ENCODE data around the gene C10orf62.
A peak's percentile ranks its signal among the peaks of the same experiment; 100 is the strongest.
"Not testable (repeated sequence)": the region's sequence is repeated elsewhere in the genome, so short reads cannot be mapped to it uniquely, and the experiment has no call there.

Gene C10orf62, protein sequence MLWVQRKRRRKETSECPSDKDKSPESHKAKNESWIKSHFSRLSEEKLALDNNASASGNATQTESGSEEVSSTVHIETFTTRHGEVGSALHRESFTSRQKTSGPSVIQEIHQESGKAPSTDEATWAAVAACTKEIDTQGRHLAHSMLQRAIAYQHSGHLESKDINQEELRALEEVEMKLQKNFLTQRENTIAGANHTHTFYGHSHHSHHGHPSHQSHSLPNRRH

DNA sequence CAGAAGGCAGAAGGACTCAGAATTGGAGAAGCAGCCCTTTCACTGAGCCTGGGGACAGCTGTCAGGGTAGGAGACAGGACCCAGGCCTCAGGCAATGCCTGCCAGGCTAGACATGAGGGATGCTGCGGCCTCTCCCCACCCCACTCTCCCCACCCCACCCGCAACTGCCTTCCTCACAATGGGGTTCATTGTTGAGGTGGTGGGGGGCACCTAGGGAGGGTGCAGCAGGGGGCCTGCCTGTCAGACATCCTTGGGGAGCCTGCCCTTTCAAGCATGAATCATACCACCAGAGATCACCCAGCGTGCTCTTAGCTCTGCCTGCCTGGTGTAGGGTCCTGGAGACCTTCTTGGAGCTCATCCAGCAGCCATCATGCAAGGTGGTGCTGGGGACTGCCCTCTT, at the start of gene C10orf62:
Gene C10orf62 (plus strand): TSS at position 243 of the 400 bp plus-strand sequence. CDS start 177 bp downstream, outside the sequence.
- DNase-seq (ENCODE audit: low read depth in 1 of 2, low spot score in 1 of 2) = no peak

GRCh38 chr10:97540669-97541500, 48.6 kb upstream of the C10orf62 start:
- no peak for DNase-seq (ENCODE audit: low read depth in 1 of 2, low spot score in 1 of 2)

- DNase-seq (ENCODE audit: low read depth in 1 of 2, low spot score in 1 of 2) = no peak
These were observed 47.1 kb upstream of the C10orf62 start for GRCh38 chr10:97542169-97543024.

- DNase-seq (ENCODE audit: low read depth in 1 of 2, low spot score in 1 of 2) = peak in 1 of 2 donors; percentile 13
These were observed 46.4 kb upstream of the C10orf62 start for GRCh38 chr10:97543025-97543546.

DNA sequence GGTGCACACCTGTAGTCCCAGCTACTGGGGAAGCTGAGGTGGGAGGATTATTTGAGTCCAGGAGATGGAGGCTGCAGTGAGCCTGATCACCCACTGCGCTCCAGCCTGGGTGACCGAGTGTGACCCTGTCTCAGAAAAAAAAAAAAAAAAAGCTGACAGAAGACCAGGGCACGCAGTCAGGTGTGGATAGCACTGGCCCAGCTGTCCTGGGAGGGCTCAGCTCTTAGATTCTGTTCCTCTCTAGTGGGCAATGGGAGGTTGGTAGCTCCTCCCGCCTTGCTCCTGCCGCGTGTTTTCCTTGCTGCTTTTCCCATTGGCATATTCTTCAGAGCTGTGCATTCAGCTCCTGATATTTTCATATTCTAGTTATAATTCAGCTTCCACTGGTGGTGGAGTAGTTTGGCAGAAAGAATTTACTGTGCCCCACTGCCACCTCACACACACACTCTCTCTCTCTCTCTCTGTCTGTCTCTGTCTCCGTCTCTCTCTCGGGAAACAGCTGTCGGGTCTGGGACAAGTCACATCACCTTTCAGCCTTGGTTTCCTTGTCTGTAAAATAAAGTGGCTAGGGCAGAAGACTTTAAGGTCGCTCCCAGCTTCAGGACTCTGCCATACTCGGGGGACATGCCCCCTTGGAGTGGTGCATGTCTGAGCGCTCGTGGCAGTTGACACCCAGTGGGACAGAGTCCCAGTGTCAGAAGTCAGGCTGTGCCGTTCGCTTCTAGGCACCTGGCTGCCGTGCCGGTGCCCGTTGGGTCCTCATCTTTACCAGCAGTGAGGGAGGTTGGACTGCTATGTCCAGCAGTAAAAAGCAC, 42.9 kb upstream of the C10orf62 start:
- no peak for DNase-seq (ENCODE audit: low read depth in 1 of 2, low spot score in 1 of 2)

DNA sequence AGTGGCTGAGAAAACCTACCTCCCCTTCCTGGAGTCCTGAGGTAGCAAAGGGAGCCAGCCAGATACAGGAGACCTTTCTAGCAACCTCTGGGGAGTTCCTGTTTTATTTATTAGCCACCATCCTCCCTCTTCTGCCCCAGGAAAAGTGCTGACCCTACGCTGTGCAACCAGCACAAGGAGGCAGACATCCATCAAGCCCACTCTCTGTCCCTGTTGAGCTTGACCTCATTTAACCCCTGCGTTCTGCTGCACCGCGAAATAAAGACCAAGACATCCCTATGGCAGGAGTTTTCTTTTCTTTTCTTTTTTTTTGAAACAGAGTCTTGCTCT, 42.3 kb upstream of the C10orf62 start:
- DNase-seq (ENCODE audit: low read depth in 1 of 2, low spot score in 1 of 2) = no peak

DNA sequence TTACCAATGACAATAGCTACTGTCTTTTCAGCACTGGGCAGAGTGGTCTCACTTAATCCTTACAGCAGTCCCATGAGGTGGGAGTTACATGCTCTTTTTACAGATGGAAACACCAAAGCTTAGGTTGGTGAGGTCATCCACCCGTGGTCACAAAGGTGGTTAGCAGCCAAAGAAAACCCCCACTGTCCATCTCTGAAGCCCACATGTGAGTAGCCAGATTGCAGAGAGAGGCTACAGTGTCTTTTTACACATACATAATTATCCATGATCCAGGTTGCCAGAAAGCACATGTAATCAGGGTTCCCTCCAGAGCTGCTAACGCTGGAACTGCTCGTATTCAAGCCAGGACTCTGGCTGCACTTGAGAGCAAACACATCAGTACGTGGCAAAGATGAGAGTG, 41.6 kb upstream of the C10orf62 start:
- DNase-seq (ENCODE audit: low read depth in 1 of 2, low spot score in 1 of 2) = no peak

DNA sequence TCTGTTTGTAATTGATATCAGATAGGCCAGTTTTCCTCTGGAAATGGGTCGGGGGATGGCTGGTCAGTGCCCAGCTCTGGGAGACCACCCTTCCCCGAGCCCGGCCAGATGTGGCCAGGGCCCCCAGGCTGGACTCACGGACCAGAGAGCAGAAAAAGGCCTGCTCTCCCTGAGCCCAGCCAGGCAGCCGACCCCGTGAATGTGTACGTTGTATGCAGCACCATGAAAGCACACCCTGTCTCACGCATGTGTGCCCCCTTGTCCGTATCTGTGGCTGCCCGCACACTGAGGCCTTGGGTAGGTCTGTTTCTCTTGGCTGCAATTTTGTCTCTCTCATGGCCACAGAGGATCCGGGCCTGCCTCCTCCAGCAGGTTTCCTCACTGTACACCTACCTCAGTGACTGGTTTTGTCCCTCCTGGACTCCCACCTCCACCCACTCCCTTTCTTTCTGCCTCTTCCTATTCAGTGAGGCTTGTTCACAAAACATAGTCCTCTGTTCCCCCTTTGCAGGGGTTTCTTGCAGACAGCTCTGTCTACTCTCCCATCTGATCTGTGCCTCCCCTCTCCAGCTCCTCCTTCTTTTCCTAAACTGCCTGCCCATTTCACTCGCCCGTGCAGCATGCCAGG, 40.6 kb upstream of the C10orf62 start:
- DNase-seq (ENCODE audit: low read depth in 1 of 2, low spot score in 1 of 2) = no peak

- DNase-seq (ENCODE audit: low read depth in 1 of 2, low spot score in 1 of 2) = no peak
These were observed 39.8 kb upstream of the C10orf62 start for GRCh38 chr10:97549587-97550322.

DNA sequence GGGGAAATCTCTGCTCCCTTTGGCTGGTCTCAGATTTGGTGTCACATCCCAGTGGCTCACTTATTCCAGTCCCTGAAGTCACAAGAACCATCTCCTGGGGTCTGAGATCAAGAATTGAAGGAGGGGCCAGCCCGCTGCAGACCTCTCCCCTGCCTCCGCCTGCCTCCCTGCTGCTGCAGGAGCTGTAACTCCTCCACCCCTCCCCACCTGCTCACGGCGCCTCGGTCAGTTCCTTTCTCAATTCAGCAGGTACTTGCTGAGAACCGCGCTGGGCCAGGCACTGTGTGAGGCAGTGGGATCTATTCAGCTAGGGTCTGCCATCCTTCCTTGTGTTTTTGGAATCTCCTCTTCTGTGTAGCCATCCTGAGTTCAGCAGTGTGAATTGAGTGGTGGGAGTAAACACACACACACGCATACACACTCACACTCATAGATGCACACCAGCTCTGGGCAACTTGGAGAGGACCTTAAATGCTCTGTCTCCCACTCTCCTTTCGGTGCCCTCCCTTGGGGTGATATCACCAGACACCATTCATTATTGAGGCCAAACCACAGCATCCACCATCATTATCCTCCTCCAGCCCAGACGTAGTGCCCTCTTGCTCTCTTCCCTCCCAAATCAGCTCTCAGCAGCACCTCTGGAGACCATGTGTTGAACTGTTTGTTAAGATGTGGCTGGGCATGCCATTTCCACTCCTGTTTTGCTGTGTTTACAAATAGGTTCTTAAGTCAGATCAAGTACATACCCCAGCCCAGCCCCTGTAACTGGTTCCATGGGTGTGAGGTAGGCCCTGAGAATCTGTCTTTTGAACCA, 39.0 kb upstream of the C10orf62 start:
- DNase-seq (ENCODE audit: low read depth in 1 of 2, low spot score in 1 of 2) = no peak

- DNase-seq (ENCODE audit: low read depth in 1 of 2, low spot score in 1 of 2) = no peak
These were observed 38.2 kb upstream of the C10orf62 start for GRCh38 chr10:97551271-97551670.

- DNase-seq (ENCODE audit: low read depth in 1 of 2, low spot score in 1 of 2) = peak; percentile 32 to 37
These were observed 35.9 kb upstream of the C10orf62 start for GRCh38 chr10:97553575-97554031.

DNA sequence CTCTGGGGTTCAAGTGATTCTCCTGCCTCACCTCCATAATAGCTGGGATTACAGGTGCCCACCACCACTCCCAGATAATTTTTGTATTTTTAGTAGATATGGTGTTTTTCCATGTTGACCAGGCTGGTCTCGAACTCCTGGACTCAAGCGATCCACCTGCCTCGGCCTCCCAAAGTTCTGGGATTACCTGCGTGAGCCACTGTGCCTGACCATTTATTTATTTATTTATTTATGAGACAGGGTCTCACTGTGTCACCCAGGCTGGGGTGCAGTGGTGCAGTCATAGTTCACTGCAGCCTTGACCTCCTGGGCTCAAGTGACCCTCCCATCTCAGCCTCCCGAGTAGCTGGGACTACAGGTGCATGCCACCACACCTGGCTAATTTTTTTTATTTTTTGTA, 35.2 kb upstream of the C10orf62 start:
- DNase-seq (ENCODE audit: low read depth in 1 of 2, low spot score in 1 of 2) = not testable (repeated sequence)

DNA sequence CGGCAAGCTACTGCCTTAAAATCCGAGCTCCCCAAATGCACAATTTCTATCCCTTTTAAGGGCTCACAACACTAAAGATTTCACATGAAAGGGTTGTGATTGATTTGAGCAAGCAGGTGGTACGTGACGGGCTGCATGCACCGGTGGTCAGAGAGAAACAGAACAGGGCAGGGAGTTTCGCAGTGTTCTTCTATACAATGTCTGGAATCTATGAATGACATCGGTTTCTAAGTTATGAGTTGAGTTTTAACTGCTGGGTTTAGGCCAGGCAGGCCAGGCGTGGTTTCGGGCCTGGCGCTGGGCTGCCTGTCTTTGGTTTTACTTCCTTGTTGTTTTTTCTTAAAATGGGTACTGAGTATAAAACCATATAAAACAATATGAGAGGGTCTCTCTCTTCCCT, 34.0 kb upstream of the C10orf62 start:
- not testable (repeated sequence) for DNase-seq (ENCODE audit: low read depth in 1 of 2, low spot score in 1 of 2)

DNA sequence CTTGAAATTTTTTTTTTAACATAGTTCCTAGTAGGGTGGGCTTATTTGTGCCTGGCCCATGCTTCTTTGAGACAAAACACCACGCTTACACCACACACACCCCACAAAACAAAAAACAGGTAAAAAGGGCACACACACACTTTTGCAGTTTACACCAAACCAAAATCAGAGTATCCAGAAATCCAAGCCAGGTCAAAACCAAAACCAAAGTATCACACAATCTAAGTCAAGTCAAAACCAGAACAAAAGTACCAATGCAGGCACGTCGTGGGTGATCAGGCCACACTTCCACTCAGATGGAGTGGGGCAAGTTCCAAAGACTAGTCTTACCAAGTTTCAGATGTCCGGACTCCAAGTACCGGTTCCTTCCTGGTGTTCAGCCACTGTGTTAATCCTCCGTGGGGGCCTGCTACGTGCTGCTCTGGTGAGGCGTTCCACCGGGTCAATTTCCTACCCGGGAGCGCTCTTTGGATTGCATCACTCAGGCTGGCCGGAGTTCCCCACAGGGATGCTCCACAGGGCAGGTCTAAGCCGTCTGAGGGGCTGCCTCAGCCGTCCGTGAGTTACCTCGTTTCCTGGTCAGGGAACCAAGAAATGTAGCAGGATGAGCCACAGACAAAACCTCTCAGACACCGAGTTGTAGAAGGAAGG, 28.7 kb upstream of the C10orf62 start:
- not testable (repeated sequence) for DNase-seq (ENCODE audit: low read depth in 1 of 2, low spot score in 1 of 2)

GRCh38 chr10:97561386-97562077, 28.0 kb upstream of the C10orf62 start:
- not testable (repeated sequence) for DNase-seq (ENCODE audit: low read depth in 1 of 2, low spot score in 1 of 2)

- DNase-seq (ENCODE audit: low read depth in 1 of 2, low spot score in 1 of 2) = not testable (repeated sequence)
These were observed 27.2 kb upstream of the C10orf62 start for GRCh38 chr10:97562329-97562728.

All from activated T-helper 1 cell treated with anti-CD3 and anti-CD28 coated beads, Interleukin-2, amount 50 U/mL, for 16 hours (primary cell).